ENCODE measurements around the gene PODNL1.

The PODNL1 gene

GRCh38 chr19:13920524-13920923 is 17.7 kb downstream of the PODNL1 start:
- no peak for DNase-seq (ENCODE audit: low read depth)
- no peak overlapping the region for H3K4me3 ChIP-seq (ENCODE audit: control insufficient read depth, low read depth, low read length)
- no peak for TF ChIP-seq CTCF (IDR thresholded peaks at IDR 0.05; ENCODE audit: control insufficient read depth, insufficient read depth, low read depth, low read length, missing control alignments)

GRCh38 chr19:13918726-13919411 is 19.3 kb downstream of the PODNL1 start:
- no peak for TF ChIP-seq CTCF (IDR thresholded peaks at IDR 0.05; ENCODE audit: control insufficient read depth, insufficient read depth, low read depth, low read length, missing control alignments)
- DNase-seq (ENCODE audit: low read depth) = no peak
- no peak overlapping the region for H3K4me3 ChIP-seq (ENCODE audit: control insufficient read depth, low read depth, low read length)

- no peak overlapping the region for H3K4me3 ChIP-seq (ENCODE audit: control insufficient read depth, low read depth, low read length)
- no peak for DNase-seq (ENCODE audit: low read depth)
- TF ChIP-seq CTCF (IDR thresholded peaks at IDR 0.05; ENCODE audit: control insufficient read depth, insufficient read depth, low read depth, low read length, missing control alignments) = no peak
Observed at GRCh38 chr19:13917888-13918406, 20.3 kb downstream of the PODNL1 start.

GRCh38 chr19:13914777-13915176 is 23.4 kb downstream of the PODNL1 start:
- no peak for TF ChIP-seq CTCF (IDR thresholded peaks at IDR 0.05; ENCODE audit: control insufficient read depth, insufficient read depth, low read depth, low read length, missing control alignments)
- DNase-seq (ENCODE audit: low read depth) = no peak
- H3K4me3 ChIP-seq (ENCODE audit: control insufficient read depth, low read depth, low read length) = no peak overlapping the region

GRCh38 chr19:13913352-13913751 is 24.9 kb downstream of the PODNL1 start:
- TF ChIP-seq CTCF (IDR thresholded peaks at IDR 0.05; ENCODE audit: control insufficient read depth, insufficient read depth, low read depth, low read length, missing control alignments) = no peak
- DNase-seq (ENCODE audit: low read depth) = no peak
- H3K4me3 ChIP-seq (ENCODE audit: control insufficient read depth, low read depth, low read length) = no peak overlapping the region

GRCh38 chr19:13909430-13909829 is 28.8 kb downstream of the PODNL1 start:
- DNase-seq (ENCODE audit: low read depth) = no peak
- H3K4me3 ChIP-seq (ENCODE audit: control insufficient read depth, low read depth, low read length) = no peak overlapping the region
- no peak for TF ChIP-seq CTCF (IDR thresholded peaks at IDR 0.05; ENCODE audit: control insufficient read depth, insufficient read depth, low read depth, low read length, missing control alignments)

Measured in AG09309 (cell line).